Embryonic facial prominence (tissue), 1 donor: ENCODE results near the gene CNIH3.

ENCODE experiments used
- DNase-seq: peaks from one replicate; pipeline ENCODE4 v3.0.0-alpha.2; 2016; ENCODE audit errors: extremely low spot score

The CNIH3 gene

GRCh38 chr1:224773646-224774045 lies 157.5 kb downstream of the CNIH3 start:
- no peak for DNase-seq

- no peak for DNase-seq
These were observed 158.3 kb downstream of the CNIH3 start for GRCh38 chr1:224774378-224774777.

GRCh38 chr1:224777180-224777579 lies 161.1 kb downstream of the CNIH3 start:
- no peak for DNase-seq

DNA sequence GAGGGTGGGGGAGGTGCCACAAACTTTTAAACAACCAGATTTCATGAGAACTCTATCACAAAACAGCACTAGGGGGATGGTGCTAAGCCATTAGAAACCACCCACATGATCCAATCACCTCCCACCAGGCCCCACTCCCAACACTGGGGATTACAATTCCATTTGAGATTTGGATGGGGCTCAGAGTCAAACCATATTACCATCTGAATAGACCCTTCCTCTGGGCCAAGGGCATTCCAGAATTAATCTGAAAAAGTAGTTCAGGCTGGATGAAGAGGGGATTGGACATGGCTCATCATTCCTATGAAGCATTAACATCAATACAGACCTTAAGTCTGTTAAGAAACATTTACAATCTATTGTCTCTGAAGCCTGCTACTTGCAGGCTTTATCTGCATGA lies 163.4 kb downstream of the CNIH3 start:
- no peak for DNase-seq

DNA sequence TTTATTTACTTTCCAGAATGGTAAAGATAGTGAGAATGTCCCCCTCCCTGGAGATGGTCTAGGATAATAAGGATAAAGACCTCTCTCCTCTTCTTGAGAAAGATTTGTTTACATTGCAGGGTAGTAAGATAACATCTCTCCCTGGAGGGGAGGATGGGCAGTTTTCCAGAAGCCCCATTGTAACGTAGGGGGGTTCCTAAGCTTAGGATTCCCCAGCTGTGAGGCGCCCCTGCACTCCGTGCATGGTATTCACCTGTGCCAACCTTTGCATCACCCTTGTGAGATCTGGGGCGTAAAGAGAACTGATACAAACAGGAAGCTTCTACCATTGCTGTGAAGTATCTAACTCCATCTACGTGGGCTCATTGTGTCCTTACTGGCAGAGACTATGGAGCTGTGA lies 164.6 kb downstream of the CNIH3 start:
- DNase-seq = no peak

GRCh38 chr1:224781800-224782199 lies 165.7 kb downstream of the CNIH3 start:
- DNase-seq = no peak

GRCh38 chr1:224782281-224783000 lies 166.3 kb downstream of the CNIH3 start:
- DNase-seq = no peak

GRCh38 chr1:224783006-224783651 lies 167.0 kb downstream of the CNIH3 start:
- no peak for DNase-seq

DNA sequence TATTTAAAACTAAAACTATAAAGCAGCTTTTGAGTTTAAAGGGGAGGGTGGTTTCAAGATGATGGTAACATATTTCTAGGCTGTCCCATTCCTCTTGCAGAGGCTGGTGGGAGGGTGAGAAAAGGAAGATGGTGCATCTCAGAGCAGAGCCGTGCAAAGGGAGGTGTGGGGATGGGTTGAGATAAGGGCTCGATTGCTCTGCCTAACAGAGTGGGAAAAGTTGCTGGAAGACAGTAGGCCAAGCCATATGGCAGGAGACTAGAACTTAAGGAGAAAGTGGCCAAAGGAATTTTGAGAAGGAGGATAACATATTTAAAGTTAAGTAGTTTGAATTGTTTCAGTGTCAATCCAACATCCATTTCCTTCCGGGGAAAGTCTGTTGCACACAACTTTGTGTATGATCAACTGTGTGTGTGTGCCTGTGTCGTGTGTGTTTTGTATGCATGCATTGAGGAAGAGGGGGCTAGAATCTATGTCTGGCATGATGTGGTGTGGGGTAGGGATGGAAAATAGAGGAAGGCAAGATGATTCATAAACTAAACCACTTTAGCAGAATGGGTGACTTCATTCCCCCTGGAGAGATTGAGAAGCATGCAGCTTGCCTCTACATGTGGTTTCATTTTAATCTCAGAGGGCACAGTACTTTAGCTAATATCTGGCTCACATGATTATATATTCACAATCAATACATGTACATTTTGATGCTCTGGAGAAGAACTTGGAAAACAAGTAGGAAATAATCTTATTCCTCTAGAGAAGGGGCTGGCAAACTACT lies 168.3 kb downstream of the CNIH3 start:
- no peak for DNase-seq

DNA sequence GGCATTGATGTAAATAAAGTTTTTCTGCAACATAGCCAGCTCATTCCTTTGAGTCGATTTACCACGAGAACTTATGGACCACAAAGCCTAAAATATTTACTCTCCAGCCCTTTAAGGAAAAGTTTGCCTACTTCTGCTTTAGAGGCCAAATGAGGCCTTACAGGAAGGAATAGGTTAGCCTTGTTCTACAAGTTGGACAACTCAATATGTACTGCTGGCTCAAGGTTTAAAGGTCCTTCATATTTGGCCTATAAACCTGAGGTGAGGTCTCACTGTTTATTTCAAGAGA lies 168.9 kb downstream of the CNIH3 start:
- DNase-seq = no peak

DNA sequence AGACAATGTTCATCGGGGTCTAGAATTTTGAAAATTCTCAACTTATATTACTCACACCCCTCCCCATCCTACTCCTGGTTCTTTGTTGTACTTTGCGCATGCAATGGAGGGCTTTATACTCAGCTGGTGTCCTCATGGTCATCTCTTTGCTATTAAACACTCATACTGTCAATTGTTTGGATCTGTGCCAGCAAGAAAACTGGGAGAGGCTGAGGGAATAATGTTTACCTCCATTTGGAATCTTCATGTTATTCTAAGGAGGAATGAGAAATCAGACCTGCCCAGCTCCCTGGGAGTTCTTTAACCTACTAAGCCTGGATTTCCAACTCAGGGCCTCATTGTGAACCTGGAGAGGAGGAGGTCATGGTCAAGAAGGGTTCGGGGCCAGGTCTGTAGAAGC lies 169.5 kb downstream of the CNIH3 start:
- DNase-seq = no peak

DNA sequence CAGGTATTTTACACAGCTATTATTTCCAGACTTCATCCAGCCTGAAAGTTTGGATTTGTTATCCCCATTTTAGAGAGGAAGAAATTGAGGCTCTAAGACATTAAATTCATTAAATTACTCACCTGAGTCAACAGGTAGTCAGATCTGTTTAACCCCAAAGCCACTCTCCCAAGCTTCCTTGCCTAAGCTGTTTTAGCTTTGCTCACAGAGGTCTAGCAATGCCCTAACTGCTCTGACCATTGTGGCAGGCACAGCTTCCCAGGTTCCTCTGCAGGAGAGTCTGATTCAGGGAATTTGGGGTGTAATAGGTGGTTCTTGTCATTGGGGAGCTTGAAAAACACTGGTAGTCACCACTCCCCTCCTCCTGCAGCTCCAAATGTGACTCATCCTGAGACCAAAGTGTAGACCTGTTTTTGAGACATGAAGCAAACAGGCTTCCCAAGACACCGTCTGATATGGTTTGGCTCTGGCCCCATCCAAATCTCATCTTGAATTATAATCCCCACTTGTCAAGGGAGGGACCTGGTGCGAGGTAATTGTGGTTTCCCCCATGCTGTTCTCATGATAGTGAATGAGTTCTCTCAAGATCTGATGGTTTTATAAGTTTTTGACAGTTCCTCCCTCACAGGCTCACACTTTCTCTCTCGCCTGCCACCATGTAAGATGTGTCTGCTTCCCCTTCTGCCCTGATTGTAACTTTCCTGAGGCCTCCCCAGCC lies 170.6 kb downstream of the CNIH3 start:
- no peak for DNase-seq

DNA sequence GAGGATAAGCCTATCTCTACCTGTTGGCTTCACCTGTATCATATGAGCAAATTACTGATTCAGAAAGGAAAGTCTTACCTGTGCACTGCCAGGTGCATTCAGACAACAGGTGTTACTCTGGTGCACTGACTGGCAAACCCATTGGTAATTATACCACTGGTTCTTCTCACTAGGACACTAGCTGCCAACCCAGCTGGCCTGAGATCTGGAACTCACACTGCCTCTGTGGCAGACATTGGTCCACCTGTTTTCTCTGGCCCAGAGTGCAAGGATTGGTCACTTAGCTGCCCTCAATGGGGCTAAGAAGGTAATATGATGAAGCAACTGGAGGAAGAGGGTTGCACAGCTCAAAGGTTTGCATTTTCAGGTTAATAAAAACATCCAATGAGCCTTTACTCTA lies 173.2 kb downstream of the CNIH3 start:
- DNase-seq = no peak
